ENCODE data around the gene TTLL1.

TTLL1 gene

DNA sequence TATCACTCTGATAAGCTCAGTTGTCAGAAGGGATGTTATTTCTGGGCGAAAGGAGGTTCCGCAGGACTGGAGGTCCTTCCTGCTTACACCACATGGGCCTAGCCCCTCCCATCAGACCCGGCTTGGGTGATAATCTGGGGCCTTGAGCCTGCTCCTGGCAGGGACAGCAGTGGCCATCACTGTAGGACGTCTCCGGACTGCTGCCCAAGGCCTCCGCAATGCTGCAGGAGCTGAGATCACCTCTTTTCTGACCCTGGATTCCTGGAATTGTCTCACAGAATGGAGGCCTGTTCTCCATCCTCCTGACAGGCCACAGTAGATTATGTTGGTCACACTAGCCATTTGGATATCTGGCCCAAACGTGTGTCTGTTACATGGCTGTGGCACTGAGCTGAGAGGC is 12.1 kb upstream of the TTLL1 start:
- TF ChIP-seq, protein P1, sequence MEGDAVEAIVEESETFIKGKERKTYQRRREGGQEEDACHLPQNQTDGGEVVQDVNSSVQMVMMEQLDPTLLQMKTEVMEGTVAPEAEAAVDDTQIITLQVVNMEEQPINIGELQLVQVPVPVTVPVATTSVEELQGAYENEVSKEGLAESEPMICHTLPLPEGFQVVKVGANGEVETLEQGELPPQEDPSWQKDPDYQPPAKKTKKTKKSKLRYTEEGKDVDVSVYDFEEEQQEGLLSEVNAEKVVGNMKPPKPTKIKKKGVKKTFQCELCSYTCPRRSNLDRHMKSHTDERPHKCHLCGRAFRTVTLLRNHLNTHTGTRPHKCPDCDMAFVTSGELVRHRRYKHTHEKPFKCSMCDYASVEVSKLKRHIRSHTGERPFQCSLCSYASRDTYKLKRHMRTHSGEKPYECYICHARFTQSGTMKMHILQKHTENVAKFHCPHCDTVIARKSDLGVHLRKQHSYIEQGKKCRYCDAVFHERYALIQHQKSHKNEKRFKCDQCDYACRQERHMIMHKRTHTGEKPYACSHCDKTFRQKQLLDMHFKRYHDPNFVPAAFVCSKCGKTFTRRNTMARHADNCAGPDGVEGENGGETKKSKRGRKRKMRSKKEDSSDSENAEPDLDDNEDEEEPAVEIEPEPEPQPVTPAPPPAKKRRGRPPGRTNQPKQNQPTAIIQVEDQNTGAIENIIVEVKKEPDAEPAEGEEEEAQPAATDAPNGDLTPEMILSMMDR (IDR thresholded peaks at IDR 0.05; ENCODE audit: extremely low read depth, insufficient read depth, missing control alignments) = no peak
- in situ Hi-C loops (cut with MboI; ENCODE audit: low pct_unique_long_range_greater_than_20kb, low sequenced_read_pairs, unreplicated experiment) = no loop called here
- DNase-seq (ENCODE audit: low spot score) = no peak

DNA sequence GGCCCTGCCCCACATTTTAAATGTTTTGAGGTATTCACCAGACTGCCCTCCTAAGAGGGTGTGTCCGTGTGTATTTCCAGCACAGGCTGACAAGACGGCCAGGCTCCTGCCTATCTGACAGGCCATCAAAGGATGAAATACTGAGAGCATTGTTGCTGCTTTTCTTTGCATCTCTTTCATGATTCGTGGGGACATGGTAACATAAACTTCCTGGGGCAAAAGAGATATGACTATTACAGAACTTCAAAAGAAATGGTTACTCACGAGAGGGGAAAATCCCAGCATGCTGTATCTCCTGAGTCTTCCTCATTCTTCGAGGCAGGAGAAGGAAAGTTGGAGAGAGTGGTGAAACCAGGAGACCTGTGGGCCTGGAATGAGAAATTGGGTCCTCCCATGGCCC is 11.0 kb upstream of the TTLL1 start:
- in situ Hi-C loops (cut with MboI; ENCODE audit: low pct_unique_long_range_greater_than_20kb, low sequenced_read_pairs, unreplicated experiment) = no loop called here
- no peak for DNase-seq (ENCODE audit: low spot score)
- TF ChIP-seq, protein P1 (IDR thresholded peaks at IDR 0.05; ENCODE audit: extremely low read depth, insufficient read depth, missing control alignments) = no peak

DNA sequence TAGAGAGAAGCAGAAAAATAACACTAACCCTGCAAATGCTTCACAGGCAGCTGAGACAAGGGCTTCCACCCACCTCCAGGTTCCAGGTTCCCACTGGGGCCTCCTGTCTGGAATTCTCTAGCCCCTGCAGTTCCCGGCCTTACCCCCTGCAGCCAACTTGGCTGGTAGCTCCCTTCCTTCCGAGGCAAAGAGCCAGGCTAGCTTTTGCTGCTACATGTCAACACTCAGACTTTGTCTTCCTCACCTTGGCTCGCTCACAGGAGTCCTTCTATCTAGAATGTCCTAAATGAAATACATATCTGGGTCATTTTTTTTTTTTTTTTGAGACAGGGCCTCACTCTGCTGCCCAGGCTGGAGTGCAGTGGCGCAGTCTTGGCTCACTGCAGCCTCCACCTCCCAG is 9.9 kb upstream of the TTLL1 start:
- in situ Hi-C loops (cut with MboI; ENCODE audit: low pct_unique_long_range_greater_than_20kb, low sequenced_read_pairs, unreplicated experiment) = no loop called here
- no peak for DNase-seq (ENCODE audit: low spot score)
- TF ChIP-seq, protein P1 (IDR thresholded peaks at IDR 0.05; ENCODE audit: extremely low read depth, insufficient read depth, missing control alignments) = no peak

DNA sequence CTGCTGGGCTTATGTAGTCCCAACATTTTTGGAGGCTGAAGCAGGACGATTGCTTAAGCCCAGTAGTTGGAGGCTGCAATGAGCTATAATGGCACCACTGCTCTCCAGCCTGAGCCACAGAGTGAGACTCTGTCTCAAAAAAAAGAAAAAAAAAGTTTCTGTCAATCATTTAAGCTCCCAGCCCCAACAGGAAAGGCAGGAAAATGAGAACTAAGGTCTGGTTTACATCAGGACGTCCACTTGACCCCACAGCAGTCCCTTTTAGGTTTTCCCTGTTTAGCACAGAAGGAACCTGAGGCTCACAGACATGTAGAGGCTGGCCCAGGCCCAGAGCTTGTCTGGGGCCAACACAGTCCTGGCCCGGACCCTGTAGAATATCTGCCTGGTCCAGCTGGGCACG is 9.2 kb upstream of the TTLL1 start:
- in situ Hi-C loops (cut with MboI; ENCODE audit: low pct_unique_long_range_greater_than_20kb, low sequenced_read_pairs, unreplicated experiment) = no loop called here
- no peak for DNase-seq (ENCODE audit: low spot score)
- TF ChIP-seq, protein P1 (IDR thresholded peaks at IDR 0.05; ENCODE audit: extremely low read depth, insufficient read depth, missing control alignments) = no peak

DNA sequence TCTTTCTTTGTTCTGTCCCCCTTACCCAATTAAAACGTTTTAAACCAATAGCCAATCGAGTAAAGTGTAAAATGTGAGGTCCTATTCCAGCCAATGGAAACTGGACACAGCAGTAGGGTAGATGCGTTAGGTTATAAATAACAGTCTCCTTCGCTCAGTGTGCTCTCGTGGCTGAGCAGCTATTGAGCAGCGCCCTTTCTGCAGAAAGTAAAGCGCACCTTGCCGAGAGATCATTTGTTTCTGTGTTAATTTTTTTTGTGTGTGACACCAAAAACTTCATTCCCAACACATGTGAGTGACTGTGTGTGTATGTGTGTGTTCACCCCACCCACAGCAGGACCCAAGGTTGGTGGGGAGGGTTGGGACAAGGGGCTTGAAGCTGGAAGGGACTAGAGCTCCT is 7.2 kb upstream of the TTLL1 start:
- TF ChIP-seq, protein P1 (IDR thresholded peaks at IDR 0.05; ENCODE audit: extremely low read depth, insufficient read depth, missing control alignments) = no peak
- no peak for DNase-seq (ENCODE audit: low spot score)
- in situ Hi-C loops (cut with MboI; ENCODE audit: low pct_unique_long_range_greater_than_20kb, low sequenced_read_pairs, unreplicated experiment) = no loop called here

DNA sequence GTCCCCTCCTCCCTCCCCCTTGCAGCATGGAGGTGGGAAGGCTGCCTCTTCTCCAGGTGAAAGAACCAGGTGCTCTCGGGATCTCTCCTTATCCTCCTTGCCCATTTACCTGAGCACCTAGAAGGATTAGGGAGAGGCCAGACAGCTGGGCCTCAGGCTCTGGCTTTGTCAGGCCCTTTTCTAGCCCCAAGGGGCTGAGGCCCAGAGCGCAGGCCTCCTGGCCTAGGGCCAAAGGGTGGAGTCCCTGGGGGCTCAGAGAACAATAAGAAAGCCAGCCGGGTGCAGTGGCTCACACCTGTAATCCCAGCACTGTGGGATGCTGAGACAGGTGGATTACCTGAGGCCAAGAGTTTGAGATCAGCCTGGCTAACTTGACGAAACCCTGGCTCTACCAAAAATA is 5.4 kb upstream of the TTLL1 start:
- TF ChIP-seq, protein P1 (IDR thresholded peaks at IDR 0.05; ENCODE audit: extremely low read depth, insufficient read depth, missing control alignments) = no peak
- in situ Hi-C loops (cut with MboI; ENCODE audit: low pct_unique_long_range_greater_than_20kb, low sequenced_read_pairs, unreplicated experiment) = no loop called here
- DNase-seq (ENCODE audit: low spot score) = no peak

DNA sequence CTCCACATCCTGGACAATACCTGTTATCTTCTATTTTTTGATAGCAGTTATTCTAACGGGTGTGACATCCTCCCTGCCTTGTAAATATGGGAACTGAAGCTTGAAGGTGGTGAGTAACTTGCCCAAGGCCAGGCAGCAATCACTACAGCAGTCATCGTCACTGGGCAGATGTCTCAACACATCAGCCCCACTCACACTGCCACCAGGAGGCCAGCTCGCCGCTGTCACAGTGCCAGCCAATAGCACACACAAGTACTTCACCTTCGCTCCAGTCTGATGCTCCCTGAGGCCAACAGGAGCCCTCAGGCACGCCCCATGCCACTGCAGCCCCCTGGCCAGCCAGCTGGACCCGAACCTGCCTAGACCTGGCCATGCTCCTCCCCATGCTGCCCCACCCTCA is 4.9 kb upstream of the TTLL1 start:
- in situ Hi-C loops (cut with MboI; ENCODE audit: low pct_unique_long_range_greater_than_20kb, low sequenced_read_pairs, unreplicated experiment) = no loop called here
- DNase-seq (ENCODE audit: low spot score) = no peak
- TF ChIP-seq, protein P1 (IDR thresholded peaks at IDR 0.05; ENCODE audit: extremely low read depth, insufficient read depth, missing control alignments) = no peak
